Measurements from ENCODE around the gene IGFBP2.

The IGFBP2 gene

DNA sequence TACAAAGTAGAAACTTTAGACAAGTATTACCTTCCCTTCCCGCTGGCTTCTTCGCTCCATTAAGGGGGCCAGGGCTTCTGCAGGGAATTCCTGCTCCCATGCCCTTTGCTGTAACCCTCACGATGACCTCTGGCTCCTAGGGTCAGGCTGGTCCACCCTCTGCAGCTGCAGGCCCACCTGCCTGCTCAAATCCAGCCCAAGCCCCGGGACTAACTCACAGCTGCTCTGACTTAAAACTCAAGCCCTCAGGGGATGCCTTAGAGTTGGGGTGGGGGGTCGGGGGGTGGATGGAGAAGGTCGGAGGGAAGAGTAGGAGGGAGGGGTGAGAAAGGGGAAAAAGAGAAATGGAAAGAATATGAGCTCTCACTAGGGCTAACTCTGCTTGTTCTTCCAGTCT lies 57.2 kb downstream of the IGFBP2 start:
- DNase-seq, result no peak

- no peak for DNase-seq
Measured at GRCh38 chr2:216690853-216691741, 57.9 kb downstream of the IGFBP2 start.

DNA sequence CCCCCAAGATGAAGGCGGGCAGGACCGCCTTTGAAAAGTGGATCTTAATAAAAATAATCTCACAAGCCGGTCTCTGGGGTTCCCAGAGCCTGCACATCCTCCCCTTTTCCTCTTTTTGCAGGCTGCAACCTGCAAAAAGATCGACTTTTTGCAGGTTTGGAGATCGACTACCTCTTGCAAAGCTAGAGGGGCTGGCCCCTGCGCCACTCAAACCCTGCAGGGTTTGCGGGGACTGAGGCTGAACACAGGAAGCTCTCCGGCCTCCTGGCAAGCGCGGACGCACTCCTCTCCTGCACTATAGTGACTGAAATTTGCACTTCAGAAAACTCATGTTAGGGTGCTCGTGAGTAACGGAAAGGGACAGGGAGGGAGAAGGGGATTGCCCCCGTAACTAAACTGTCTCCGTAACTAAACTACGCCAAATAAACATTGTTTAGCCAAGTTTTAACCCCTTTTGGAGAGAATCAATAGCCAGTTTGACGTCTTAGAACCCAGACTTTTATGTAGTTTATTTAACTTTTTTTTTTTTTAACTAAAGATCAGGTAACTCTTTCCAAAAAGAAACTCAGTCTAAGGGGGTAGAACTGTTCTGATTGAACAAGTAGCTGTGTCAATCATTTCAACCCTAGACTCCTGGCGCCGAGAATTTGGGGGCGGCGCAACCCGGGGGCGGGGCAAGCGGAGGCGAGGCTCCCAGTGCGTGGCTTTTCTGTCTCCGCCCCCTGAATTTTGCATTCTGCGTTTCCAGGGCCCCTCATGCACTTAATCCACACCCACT lies 59.6 kb downstream of the IGFBP2 start:
- peak; percentile 78 for DNase-seq

GRCh38 chr2:216693414-216694080 lies 60.3 kb downstream of the IGFBP2 start:
- no peak for DNase-seq

DNA sequence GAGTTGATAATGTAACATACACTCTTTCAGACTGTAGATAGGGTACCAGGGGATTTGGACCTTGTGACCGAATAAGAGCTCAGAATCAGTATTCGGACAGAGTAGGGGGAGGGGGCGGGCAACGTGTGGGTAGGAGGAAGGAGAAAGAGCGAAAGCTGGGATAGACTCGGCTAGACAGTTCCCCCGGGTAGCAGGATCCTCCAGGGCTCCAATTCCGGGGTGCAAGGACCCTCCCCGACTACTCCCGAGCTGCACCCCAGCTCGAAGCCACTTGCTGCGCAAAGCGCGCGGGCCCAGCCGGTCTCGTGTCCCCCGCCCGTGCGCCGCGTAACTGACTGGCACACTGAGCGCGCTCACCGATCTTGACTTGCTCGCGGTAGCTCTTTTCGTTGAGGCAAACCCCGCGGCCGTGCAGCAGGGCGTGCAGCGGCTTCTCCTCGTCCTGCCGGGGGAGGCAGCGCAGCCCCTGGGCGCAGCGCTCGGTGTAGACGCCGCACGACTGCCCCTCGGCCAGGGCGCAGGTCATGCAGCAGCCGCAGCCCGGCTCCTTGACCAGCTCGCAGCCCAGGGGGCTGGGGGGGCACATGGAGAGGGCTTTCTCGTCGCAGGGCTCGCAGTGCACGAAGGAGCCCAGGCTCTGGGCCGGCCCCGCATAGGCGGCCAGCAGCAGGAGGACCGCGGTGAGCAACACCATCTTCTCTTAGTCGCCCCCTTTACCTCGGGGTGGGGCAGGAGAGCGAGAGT lies 61.0 kb downstream of the IGFBP2 start:
- DNase-seq, result no peak

DNA sequence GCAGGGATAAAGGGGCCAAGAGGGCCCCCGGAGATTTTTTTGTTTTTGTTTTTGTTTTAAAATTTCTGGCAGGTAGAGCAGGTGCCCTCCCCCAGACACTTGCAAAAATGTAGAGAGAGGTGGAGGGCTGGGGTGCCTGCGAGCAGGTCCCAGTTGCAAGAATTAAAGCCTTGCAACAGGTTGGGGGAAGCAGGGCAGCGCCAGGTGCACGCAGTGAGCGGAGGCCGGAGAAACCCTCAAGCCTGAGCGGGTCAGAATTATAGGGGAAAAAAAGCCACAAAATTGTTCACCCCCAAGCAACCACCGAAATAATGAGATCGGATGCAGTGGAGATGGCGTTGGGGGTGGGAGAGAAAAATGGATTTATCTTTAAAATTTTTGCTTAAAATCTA lies 61.6 kb downstream of the IGFBP2 start:
- DNase-seq, result no peak

DNA sequence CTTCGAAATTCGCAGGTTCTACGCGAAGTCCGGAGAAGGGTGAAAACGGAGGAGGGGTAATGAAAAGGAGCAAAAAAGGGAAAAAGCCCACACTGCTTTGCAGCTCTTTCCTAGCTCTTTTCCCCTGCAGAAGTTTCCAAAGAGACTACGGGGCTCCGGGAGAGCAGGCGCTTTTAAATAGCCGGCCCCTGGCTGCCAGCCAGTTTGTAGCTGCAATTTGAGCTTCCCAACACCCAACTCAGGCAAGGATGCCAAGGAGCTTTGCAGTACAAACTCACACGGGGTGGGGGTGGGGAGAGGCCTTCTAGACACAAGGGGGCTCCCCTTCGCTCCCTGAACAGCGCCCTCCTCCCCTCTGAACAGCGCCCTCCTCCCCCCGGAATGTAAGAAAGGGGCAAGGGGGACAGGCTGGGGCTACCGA lies 62.2 kb downstream of the IGFBP2 start, which contains the start of gene IGFBP5:
Gene IGFBP5, minus strand, starts transcription at position 149 of the 421 bp plus-strand sequence. CDS start 774 bp downstream, outside the sequence.
- no peak for DNase-seq

GRCh38 chr2:216696321-216696720 lies 63.1 kb downstream of the IGFBP2 start:
- DNase-seq, result no peak

DNA sequence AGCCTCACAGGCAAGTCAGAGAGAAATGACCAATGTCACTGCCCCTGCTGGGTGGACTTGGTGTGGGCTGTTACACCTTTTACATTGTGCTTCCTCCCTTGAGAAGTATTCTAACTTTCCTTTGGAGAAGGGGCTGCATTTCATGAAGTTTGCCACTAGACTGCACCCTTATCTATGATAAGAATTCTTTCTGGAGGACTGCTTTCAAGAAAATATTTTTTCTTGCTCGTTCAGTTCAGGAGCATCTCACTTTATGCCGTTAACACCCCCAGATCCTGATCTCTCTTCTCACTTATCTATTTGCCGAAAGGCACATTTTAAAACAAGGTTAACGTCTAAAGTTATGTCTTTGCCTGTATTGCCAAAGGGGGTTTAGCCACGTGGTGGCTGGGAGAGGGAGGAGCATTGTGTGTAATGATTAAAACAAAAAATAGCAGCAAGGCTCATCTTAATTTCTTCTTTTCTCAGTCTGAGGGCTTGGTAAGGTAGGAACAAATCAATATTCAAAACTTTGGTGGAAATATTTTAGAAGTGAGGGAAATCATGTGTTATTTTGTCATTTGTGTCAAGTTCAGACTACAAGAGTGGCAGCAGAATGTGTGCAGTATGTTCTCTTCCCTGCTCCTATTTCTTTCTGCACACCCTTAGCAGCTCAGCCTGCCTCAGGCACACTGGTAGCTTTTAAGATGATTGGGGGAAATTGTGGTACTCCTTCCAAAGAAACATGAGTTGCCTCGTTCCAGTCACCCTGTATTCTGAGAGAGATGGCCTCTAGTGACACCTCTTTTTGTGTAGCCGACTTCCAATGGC lies 63.7 kb downstream of the IGFBP2 start:
- DNase-seq, result no peak

GRCh38 chr2:216698293-216698692 lies 65.1 kb downstream of the IGFBP2 start:
- DNase-seq, result no peak

GRCh38 chr2:216698895-216699294 lies 65.7 kb downstream of the IGFBP2 start:
- DNase-seq, result no peak

- DNase-seq, result no peak
Measured at GRCh38 chr2:216700088-216700567, 66.9 kb downstream of the IGFBP2 start.

GRCh38 chr2:216700781-216701180 lies 67.6 kb downstream of the IGFBP2 start:
- DNase-seq, result no peak

- no peak for DNase-seq
Measured at GRCh38 chr2:216701544-216701943, 68.3 kb downstream of the IGFBP2 start.

GRCh38 chr2:216702756-216703155 lies 69.5 kb downstream of the IGFBP2 start:
- no peak for DNase-seq

DNA sequence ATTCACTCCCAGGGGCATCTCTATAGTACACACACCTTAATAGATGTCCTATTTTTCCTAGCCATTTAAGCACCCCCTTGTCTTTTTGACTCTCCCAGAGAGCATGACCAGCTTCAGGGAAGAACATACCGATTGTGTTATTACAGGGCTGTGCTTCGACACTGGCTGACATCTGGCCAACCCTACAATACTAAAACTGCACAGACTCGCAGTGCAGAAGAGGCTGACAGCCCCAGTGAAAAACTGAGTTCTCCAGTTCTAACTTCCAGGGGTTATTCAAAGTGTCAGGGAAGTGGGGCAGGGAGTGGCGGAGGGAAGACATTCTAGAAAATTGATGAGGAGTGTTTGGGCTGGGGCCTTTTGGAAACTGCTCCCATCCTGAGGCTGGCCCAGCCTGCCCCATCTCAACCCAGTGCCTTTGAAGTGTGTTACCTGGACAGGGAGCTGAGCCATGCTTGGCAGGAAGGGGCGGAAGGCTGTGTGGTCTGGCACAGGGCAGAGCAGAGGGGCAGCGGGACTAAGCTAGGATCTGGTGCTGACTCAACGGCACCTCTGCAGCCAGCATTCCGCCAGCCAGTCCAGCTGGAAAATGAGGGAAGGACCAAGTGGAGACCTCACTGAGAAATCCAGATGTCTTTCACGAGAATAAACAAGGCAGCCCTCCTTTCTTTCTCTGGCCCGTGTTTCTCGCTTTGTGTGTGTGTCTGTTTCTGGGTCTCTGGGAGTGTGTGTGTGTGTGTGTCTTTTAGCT lies 77.5 kb downstream of the IGFBP2 start:
- DNase-seq, result no peak

GRCh38 chr2:216711348-216711747 lies 78.1 kb downstream of the IGFBP2 start:
- no peak for DNase-seq

GRCh38 chr2:216713691-216714336 lies 80.6 kb downstream of the IGFBP2 start:
- DNase-seq, result no peak
